ENCODE measurements around the gene MTHFD1L.

DNA sequence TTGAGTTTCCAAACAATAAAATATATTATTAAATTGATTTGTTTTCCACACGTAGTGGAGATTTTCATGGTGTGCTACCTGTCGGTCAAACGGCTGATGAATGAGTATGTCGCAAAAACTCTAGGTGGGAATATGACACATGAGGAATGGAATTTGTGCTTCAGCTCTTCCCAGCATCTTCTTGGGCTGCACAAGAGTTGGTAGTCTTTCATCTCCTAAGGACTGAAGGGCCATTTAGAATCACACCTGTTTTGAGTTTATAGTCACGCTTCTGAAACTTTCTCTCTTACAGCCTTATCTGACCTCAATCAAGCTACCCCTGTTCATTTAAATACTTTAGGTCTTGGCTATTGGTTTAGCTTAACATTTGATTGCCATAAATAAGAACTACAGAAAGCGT is 216.6 kb downstream of the MTHFD1L start:
- TF ChIP-seq, protein P1, sequence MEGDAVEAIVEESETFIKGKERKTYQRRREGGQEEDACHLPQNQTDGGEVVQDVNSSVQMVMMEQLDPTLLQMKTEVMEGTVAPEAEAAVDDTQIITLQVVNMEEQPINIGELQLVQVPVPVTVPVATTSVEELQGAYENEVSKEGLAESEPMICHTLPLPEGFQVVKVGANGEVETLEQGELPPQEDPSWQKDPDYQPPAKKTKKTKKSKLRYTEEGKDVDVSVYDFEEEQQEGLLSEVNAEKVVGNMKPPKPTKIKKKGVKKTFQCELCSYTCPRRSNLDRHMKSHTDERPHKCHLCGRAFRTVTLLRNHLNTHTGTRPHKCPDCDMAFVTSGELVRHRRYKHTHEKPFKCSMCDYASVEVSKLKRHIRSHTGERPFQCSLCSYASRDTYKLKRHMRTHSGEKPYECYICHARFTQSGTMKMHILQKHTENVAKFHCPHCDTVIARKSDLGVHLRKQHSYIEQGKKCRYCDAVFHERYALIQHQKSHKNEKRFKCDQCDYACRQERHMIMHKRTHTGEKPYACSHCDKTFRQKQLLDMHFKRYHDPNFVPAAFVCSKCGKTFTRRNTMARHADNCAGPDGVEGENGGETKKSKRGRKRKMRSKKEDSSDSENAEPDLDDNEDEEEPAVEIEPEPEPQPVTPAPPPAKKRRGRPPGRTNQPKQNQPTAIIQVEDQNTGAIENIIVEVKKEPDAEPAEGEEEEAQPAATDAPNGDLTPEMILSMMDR (IDR thresholded peaks at IDR 0.05) = no peak
- no peak for TF ChIP-seq POLR2A (IDR thresholded peaks at IDR 0.05)
